Thymus (tissue), 11 donors: ENCODE measurements around the gene ZNF160. TPM values are rescaled to one million over a fixed set of nuclear protein-coding genes. Genes with fewer than 3 reads are reported as not detected.
"Not testable (repeated sequence)": the region's sequence is repeated elsewhere in the genome, so short reads cannot be mapped to it uniquely, and the experiment has no call there.

Experiments
- DNase-seq, 9 donors: peaks; one replicate each; pipeline ENCODE4 v3.0.0-alpha.2; 2013; ENCODE audit warnings: low spot score in 9 of 9, low read depth in 6 of 9, missing footprints in 1 of 9
- H3K27ac ChIP-seq, 2 donors: one replicate each; pipeline ENCODE4 v1.5.1; 2013; ENCODE audit warnings: control low read depth in 1 of 2, low read depth in 1 of 2, low read length in 1 of 2, mild to moderate bottlenecking in 1 of 2, moderate library complexity in 1 of 2
- H3K27me3 ChIP-seq, 2 donors: one replicate each; pipeline ENCODE4 v1.5.1; 2013; ENCODE audit warnings: low read length in 1 of 2; ENCODE audit not compliant: control insufficient read depth in 2 of 2, insufficient read depth in 1 of 2
- H3K36me3 ChIP-seq, 2 donors: one replicate each; pipeline ENCODE4 v1.5.1; 2013; ENCODE audit warnings: low read length in 1 of 2, mild to moderate bottlenecking in 1 of 2, moderate library complexity in 1 of 2; ENCODE audit not compliant: control insufficient read depth in 2 of 2, insufficient read depth in 2 of 2
- H3K4me1 ChIP-seq, 2 donors: one replicate each; pipeline ENCODE4 v1.5.1; 2013; ENCODE audit warnings: low read length in 2 of 2; ENCODE audit not compliant: control insufficient read depth in 2 of 2, insufficient read depth in 2 of 2
- H3K4me3 ChIP-seq, 2 donors: one replicate each; pipeline ENCODE4 v1.5.1; 2013; ENCODE audit warnings: low read length in 2 of 2, control low read depth in 1 of 2, mild to moderate bottlenecking in 1 of 2
- H3K9me3 ChIP-seq, 2 donors: one replicate each; pipeline ENCODE4 v1.5.1; 2013; ENCODE audit warnings: low read length in 1 of 2, mild to moderate bottlenecking in 1 of 2; ENCODE audit not compliant: control insufficient read depth in 2 of 2, insufficient read depth in 1 of 2
- WGBS: extraction: QIAGEN DNeasy Blood & Tissue Kit; methylation state at CpG from one replicate; pipeline ENCODE4 v1.1.7; 2013; 5-methylcytosine and 5-hydroxymethylcytosine counted together
- polyA plus RNA-seq: library from polyadenylated mRNA; stranded (reverse); fragments of 200-250 nt; gene quantifications from one replicate; pipeline ENCODE4 v1.2.3, GENCODE V29; 2013
- total RNA-seq: library from RNA; stranded (reverse); fragments of 120-200 nt; gene quantifications from one replicate; pipeline ENCODE4 v1.2.4, GENCODE V29; 2013
- donor health status: healthy.

The ZNF160 gene
- total and polyA plus RNA-seq, 2 donors, result 20.5 to 33.1 TPM

DNA sequence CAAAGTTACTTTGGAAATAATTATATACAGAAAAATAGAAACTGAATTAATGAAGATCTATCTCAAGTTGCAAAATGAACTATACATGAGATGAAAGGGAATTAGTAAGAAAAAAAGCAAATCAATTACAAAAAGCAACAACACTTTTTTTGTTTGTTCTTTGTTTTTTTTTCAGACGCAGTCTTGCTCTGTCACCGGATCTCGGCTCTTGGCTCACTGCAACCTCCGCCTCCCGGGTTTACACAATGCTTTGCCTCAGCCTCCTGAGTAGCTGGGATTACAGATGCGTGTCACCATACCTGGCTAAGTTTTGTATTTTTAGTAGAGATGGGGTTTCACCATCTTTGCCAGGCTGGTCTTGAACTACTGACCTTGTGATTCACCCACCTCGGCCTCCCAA is 27.3 kb upstream of the ZNF160 start:
- no peak for DNase-seq
- no peak overlapping the region for H3K4me3 ChIP-seq
- H3K27ac ChIP-seq, result no peak overlapping the region
- no peaks in the 10 kb centered on the region for H3K9me3 ChIP-seq
- no peaks in the 10 kb centered on the region for H3K36me3 ChIP-seq
- peaks cover 3 to 11% of the 10 kb centered on the region in 2 donors for H3K4me1 ChIP-seq
- WGBS, result 94% methylated on average over 7 of the region's 7 CpGs
- H3K27me3 ChIP-seq, result no peaks in the 10 kb centered on the region

GRCh38 chr19:53126733-53127526 is 23.7 kb upstream of the ZNF160 start:
- 96% methylated on average over 8 of the region's 15 CpGs for WGBS

DNA sequence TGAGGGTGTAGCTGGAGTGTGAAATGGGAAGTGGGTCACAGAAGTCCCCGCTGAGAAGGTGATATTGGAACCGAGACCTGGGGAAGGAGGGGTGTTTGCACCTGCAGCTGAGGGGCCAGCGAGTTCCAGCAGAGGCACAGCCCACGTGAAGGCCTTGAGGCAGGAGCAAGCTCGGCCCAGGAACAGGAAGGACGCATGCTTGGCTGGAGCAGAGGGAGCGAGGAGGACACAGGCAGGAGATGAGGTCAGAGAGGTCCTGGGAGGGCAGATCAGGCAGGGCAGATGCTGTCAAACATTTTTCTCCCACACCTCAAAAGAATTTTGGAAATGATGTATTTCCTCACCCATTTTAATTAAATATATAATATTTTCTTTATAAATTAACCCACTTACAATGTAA is 20.2 kb upstream of the ZNF160 start:
- no peak overlapping the region for H3K4me3 ChIP-seq
- no peak overlapping the region for H3K27ac ChIP-seq
- peaks cover 0 to 15% of the 10 kb centered on the region in 2 donors for H3K9me3 ChIP-seq
- H3K36me3 ChIP-seq, result peaks cover 0 to 5% of the 10 kb centered on the region in 2 donors
- no peak for DNase-seq
- no peaks in the 10 kb centered on the region for H3K27me3 ChIP-seq
- 89% methylated on average over 7 of the region's 7 CpGs for WGBS
- no peaks in the 10 kb centered on the region for H3K4me1 ChIP-seq

More at GRCh38 chr19:53126733-53127526, 23.7 kb upstream of the ZNF160 start:
- H3K36me3 ChIP-seq, DNase-seq, H3K4me3 ChIP-seq, H3K4me1 ChIP-seq, H3K27me3 ChIP-seq, H3K27ac ChIP-seq: not testable (repeated sequence)
- peaks cover 0 to 15% of the 10 kb centered on the region in 2 donors for H3K9me3 ChIP-seq

DNA sequence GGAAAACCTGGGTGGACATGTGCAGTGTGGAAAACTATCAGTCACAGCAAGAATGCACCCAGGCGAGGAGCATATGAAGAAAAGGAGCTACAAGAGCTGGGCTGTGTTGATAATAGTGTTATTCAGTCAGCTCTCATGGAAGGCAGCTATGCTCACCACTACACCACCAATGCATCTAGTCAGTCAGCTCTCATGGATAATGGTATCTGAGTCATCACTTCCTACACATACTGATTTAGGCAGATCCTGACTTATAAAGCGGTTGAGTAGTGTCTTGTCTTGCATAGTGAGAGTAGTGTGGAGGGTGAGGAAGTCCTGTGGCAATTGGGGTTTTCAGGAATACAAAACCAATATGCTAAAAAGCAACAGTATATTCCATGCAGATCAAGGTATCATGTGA is 9.1 kb upstream of the ZNF160 start:
- 99% methylated on average over 2 of the region's 2 CpGs for WGBS
- Histone ChIP-seq H3K4me3 (no peak overlapping the region), H3K4me1 (no peaks in the 10 kb centered on the region), H3K27me3 (no peaks in the 10 kb centered on the region), H3K36me3 (peaks cover 15 to 22% of the 10 kb centered on the region in 2 donors), H3K27ac (no peak overlapping the region), H3K9me3 (peaks cover 3 to 7% of the 10 kb centered on the region in 2 donors)
- DNase-seq, result no peak

GRCh38 chr19:53109527-53109926 is 6.3 kb upstream of the ZNF160 start:
- Histone ChIP-seq H3K27me3 (no peaks in the 10 kb centered on the region), H3K36me3 (peaks cover 15 to 17% of the 10 kb centered on the region in 2 donors), H3K4me3 (no peak overlapping the region), H3K27ac (no peak overlapping the region), H3K4me1 (no peaks in the 10 kb centered on the region), H3K9me3 (peaks cover 2 to 4% of the 10 kb centered on the region in 2 donors)
- 95% methylated on average over 5 of the region's 5 CpGs for WGBS
- DNase-seq, result no peak

GRCh38 chr19:53102756-53103233 is 427 bp downstream of the ZNF160 start:
- no peaks in the 10 kb centered on the region for H3K27me3 ChIP-seq
- DNase-seq, result peak in 5 of 9 donors; percentile 10 to 60 (median 13)
- peak overlapping the region; percentile 95 for H3K27ac ChIP-seq
- H3K4me3 ChIP-seq, result peak overlapping the region; percentile 76 to 83
- H3K36me3 ChIP-seq, result peaks cover 0 to 10% of the 10 kb centered on the region in 2 donors
- H3K4me1 ChIP-seq, result peaks cover 11 to 17% of the 10 kb centered on the region in 2 donors
- H3K9me3 ChIP-seq, result no peaks in the 10 kb centered on the region
- WGBS, result 2% methylated on average over 33 of the region's 33 CpGs

DNA sequence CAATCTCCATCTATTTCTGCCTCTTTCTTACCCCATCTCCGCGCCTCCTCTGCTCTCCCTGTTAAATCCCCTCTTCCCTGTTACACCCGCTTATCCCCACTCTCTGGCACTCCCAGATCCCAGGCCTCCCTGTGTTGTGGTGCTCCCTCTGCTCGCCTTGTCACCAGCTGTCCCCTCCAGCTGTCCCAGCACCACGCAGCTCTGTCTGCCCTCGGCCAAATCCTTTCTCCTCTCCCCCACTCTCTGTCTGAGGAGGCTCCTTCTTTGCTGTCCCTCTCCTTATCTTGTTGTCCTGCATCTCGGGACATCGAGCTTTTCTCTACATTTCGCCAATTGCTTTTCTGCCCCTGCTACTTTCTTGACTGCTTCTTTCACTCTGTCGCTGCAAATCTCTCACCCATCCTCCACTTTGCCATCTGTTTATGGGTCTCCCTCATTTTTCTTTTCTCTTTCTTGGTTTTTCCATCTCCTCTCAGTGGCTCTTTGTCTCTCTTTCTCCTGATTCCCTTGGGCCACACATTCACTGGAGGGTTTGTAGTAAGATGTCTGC is 941 bp downstream of the ZNF160 start:
- no peak for DNase-seq
- H3K4me1 ChIP-seq, result peaks cover 11 to 17% of the 10 kb centered on the region in 2 donors

GRCh38 chr19:53101518-53101917 is 1.7 kb downstream of the ZNF160 start:
- peaks cover 0 to 15% of the 10 kb centered on the region in 2 donors for H3K36me3 ChIP-seq
- DNase-seq, result peak in 4 of 9 donors; percentile 7 to 37 (median 16)
- H3K9me3 ChIP-seq, result no peaks in the 10 kb centered on the region
- H3K4me1 ChIP-seq, result peaks cover 11 to 17% of the 10 kb centered on the region in 2 donors
- no peak overlapping the region for H3K27ac ChIP-seq
- no peaks in the 10 kb centered on the region for H3K27me3 ChIP-seq
- H3K4me3 ChIP-seq, result peak overlapping the region in 1 of 2 donors; percentile 5
- WGBS, result 17% methylated on average over 1 of the region's 1 CpG

More for the DNA sequence above, 941 bp downstream of the ZNF160 start:
- H3K27me3 ChIP-seq, result no peaks in the 10 kb centered on the region
- H3K4me3 ChIP-seq, result peak overlapping the region; percentile 76 to 83
- no peaks in the 10 kb centered on the region for H3K9me3 ChIP-seq
- peak overlapping the region; percentile 95 for H3K27ac ChIP-seq
- WGBS, result 72% methylated on average over 10 of the region's 10 CpGs
- peaks cover 0 to 15% of the 10 kb centered on the region in 2 donors for H3K36me3 ChIP-seq

DNA sequence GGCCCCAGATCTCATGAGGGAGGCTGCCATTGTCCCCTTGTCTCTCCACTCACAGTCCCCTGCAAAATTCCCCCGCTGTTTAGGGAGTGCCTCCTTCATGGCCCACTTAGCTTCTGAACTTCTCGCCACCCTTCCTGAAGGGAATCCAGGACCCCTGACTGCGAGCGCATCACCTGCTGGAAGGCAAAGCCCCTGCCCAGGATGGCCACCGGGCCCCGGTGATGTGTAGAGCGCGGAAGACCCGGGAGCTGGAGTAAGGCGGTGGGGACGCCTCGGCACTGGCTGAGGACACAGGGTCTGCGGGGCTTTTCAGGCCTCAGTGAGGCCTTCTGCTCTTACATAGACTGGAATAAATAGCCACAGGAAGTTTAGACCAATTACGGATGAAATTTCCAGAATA is 4.7 kb downstream of the ZNF160 start:
- H3K9me3 ChIP-seq, H3K4me3 ChIP-seq, DNase-seq, H3K27ac ChIP-seq, H3K27me3 ChIP-seq: not testable (repeated sequence)
- peaks cover 11 to 12% of the 10 kb centered on the region in 2 donors for H3K4me1 ChIP-seq
- 96% methylated on average over 14 of the region's 14 CpGs for WGBS
- peaks cover 14 to 22% of the 10 kb centered on the region in 2 donors for H3K36me3 ChIP-seq
